DMS79 (cell line): ENCODE measurements around the gene ERC2.

Experiments used
- DNase-seq: peaks from one replicate; lab custom pipeline; 2025; lab: John Stamatoyannopoulos, UW

ERC2 gene

GRCh38 chr3:55984626-55985025 lies 483.6 kb downstream of the ERC2 start:
- DNase-seq, result no peak

GRCh38 chr3:55978953-55979352 lies 489.3 kb downstream of the ERC2 start:
- no peak for DNase-seq

- DNase-seq, result no peak
Observed at GRCh38 chr3:55974421-55975165, 493.7 kb downstream of the ERC2 start.

GRCh38 chr3:55969634-55970033 lies 498.6 kb downstream of the ERC2 start:
- DNase-seq, result no peak

GRCh38 chr3:55968331-55968730 lies 499.9 kb downstream of the ERC2 start:
- no peak for DNase-seq

- no peak for DNase-seq
Observed at GRCh38 chr3:55966566-55966965, 501.7 kb downstream of the ERC2 start.

GRCh38 chr3:55965776-55966175 lies 502.5 kb downstream of the ERC2 start:
- peak; percentile 11 for DNase-seq

GRCh38 chr3:55964491-55964985 lies 503.7 kb downstream of the ERC2 start:
- DNase-seq, result no peak

- no peak for DNase-seq
Observed at GRCh38 chr3:55963601-55964000, 504.7 kb downstream of the ERC2 start.

- no peak for DNase-seq
Observed at GRCh38 chr3:55959471-55960080, 508.7 kb downstream of the ERC2 start.

GRCh38 chr3:55958605-55959004 lies 509.7 kb downstream of the ERC2 start:
- no peak for DNase-seq

GRCh38 chr3:55955891-55956477 lies 512.3 kb downstream of the ERC2 start:
- DNase-seq, result no peak

GRCh38 chr3:55951388-55951787 lies 516.9 kb downstream of the ERC2 start:
- no peak for DNase-seq

- DNase-seq, result no peak
Observed at GRCh38 chr3:55947406-55947805, 520.9 kb downstream of the ERC2 start.

- DNase-seq, result no peak
Observed at GRCh38 chr3:55946574-55947160, 521.6 kb downstream of the ERC2 start.

GRCh38 chr3:55942868-55943267 lies 525.4 kb downstream of the ERC2 start:
- no peak for DNase-seq

- DNase-seq, result no peak
Observed at GRCh38 chr3:55939287-55939686, 529.0 kb downstream of the ERC2 start.

GRCh38 chr3:55937301-55937700 lies 531.0 kb downstream of the ERC2 start:
- peak; percentile 14 for DNase-seq

GRCh38 chr3:55936549-55937052 lies 531.7 kb downstream of the ERC2 start:
- no peak for DNase-seq

GRCh38 chr3:55935241-55935640 lies 533.0 kb downstream of the ERC2 start:
- no peak for DNase-seq

GRCh38 chr3:55934771-55935170 lies 533.5 kb downstream of the ERC2 start:
- DNase-seq, result no peak

- DNase-seq, result no peak
Observed at GRCh38 chr3:55929154-55929869, 539.0 kb downstream of the ERC2 start.
